Chondrocyte (in vitro differentiated cells): ENCODE measurements around the gene BORCS5. TPM values are rescaled to one million over a fixed set of nuclear protein-coding genes. Genes with fewer than 3 reads are reported as not detected.

Experiments used
- DNase-seq: peaks from one replicate; pipeline ENCODE4 v3.0.0; 2021; ENCODE audit warnings: mixed read lengths, low spot score
- H3K27ac Mint-ChIP-seq: one replicate; pipeline ENCODE4 v1.8.0; 2021; ENCODE audit warnings: mild to moderate bottlenecking, moderate library complexity, mixed read lengths; ENCODE audit not compliant: unreplicated experiment
- H3K27me3 Mint-ChIP-seq: 2 replicates; pipeline ENCODE4 v1.8.0; 2021; ENCODE audit warnings: low read depth, mixed read lengths
- H3K36me3 Mint-ChIP-seq: 2 replicates; pipeline ENCODE4 v1.8.0; 2021; ENCODE audit warnings: low read depth, mixed read lengths
- H3K4me1 Mint-ChIP-seq: 2 replicates; pipeline ENCODE4 v1.8.0; 2021; ENCODE audit warnings: low read depth, mild to moderate bottlenecking, mixed read lengths
- H3K4me3 Mint-ChIP-seq: one replicate; pipeline ENCODE4 v1.8.0; 2021; ENCODE audit warnings: mild to moderate bottlenecking, moderate library complexity, mixed read lengths; ENCODE audit not compliant: unreplicated experiment
- H3K9me3 Mint-ChIP-seq: 2 replicates; pipeline ENCODE4 v1.8.0; 2021; ENCODE audit warnings: low read depth, mixed read lengths
- CTCF ChIP-seq: fragments of 200-600 bp; sonication (generic); IDR thresholded peaks from 2 replicates; pipeline ENCODE4 v1.5.0; 2021; ENCODE audit warnings: antibody characterized with exemption, mild to moderate bottlenecking, moderate library complexity
- total RNA-seq: library from RNA; stranded (reverse); gene quantifications from 3 replicates; pipeline ENCODE4 v1.2.1, GENCODE V29; 2021

The BORCS5 gene
- total RNA-seq, 1 donor from 2014 or later: 11.3 TPM

- Mint-ChIP-seq H3K4me1 (peaks cover 36% of the 10 kb centered on the region), H3K27ac (peak overlapping the region; percentile 68), H3K9me3 (no peaks in the 10 kb centered on the region), H3K36me3 (no peaks in the 10 kb centered on the region), H3K27me3 (no peaks in the 10 kb centered on the region), H3K4me3 (no peak overlapping the region)
- no peak for TF ChIP-seq CTCF
- DNase-seq: no peak
Measured at GRCh38 chr12:12333407-12334366, 23.2 kb upstream of the BORCS5 start.

GRCh38 chr12:12334367-12335040, 22.4 kb upstream of the BORCS5 start:
- peak; percentile 90 for TF ChIP-seq CTCF
- H3K27ac Mint-ChIP-seq: peak overlapping the region; percentile 68
- no peak for DNase-seq
- peaks cover 40% of the 10 kb centered on the region for H3K4me1 Mint-ChIP-seq
- no peaks in the 10 kb centered on the region for H3K27me3 Mint-ChIP-seq
- no peak overlapping the region for H3K4me3 Mint-ChIP-seq
- H3K9me3 Mint-ChIP-seq: no peaks in the 10 kb centered on the region
- no peaks in the 10 kb centered on the region for H3K36me3 Mint-ChIP-seq

GRCh38 chr12:12336049-12336411, 20.8 kb upstream of the BORCS5 start:
- no peak for DNase-seq
- Mint-ChIP-seq H3K4me1 (peaks cover 40% of the 10 kb centered on the region), H3K27me3 (no peaks in the 10 kb centered on the region), H3K36me3 (no peaks in the 10 kb centered on the region), H3K9me3 (no peaks in the 10 kb centered on the region), H3K27ac (no peak overlapping the region), H3K4me3 (no peak overlapping the region)
- TF ChIP-seq CTCF: no peak

GRCh38 chr12:12336511-12336910, 20.4 kb upstream of the BORCS5 start:
- H3K27me3 Mint-ChIP-seq: no peaks in the 10 kb centered on the region
- TF ChIP-seq CTCF: no peak

GRCh38 chr12:12338527-12339168, 18.2 kb upstream of the BORCS5 start:
- DNase-seq: no peak
- peak overlapping the region; percentile 80 for H3K27ac Mint-ChIP-seq

More at GRCh38 chr12:12336511-12336910, 20.4 kb upstream of the BORCS5 start:
- no peak for DNase-seq
- no peak overlapping the region for H3K4me3 Mint-ChIP-seq
- peaks cover 40% of the 10 kb centered on the region for H3K4me1 Mint-ChIP-seq
- no peaks in the 10 kb centered on the region for H3K36me3 Mint-ChIP-seq
- no peaks in the 10 kb centered on the region for H3K9me3 Mint-ChIP-seq
- no peak overlapping the region for H3K27ac Mint-ChIP-seq

More at GRCh38 chr12:12338527-12339168, 18.2 kb upstream of the BORCS5 start:
- Mint-ChIP-seq H3K4me1 (peaks cover 34% of the 10 kb centered on the region), H3K4me3 (peak overlapping the region; percentile 37), H3K36me3 (peaks cover 2% of the 10 kb centered on the region), H3K27me3 (no peaks in the 10 kb centered on the region), H3K9me3 (no peaks in the 10 kb centered on the region)
- TF ChIP-seq CTCF: no peak
